GM18499 (cell line): ENCODE measurements around the gene TKT.
"Not testable (repeated sequence)": the region's sequence is repeated elsewhere in the genome, so short reads cannot be mapped to it uniquely, and the experiment has no call there.

Source experiments
- ATAC-seq: cut with Tn5 transposase; IDR thresholded peaks from one replicate; pipeline ENCODE4 v1.9.1; 2021; ENCODE audit warnings: moderate number of reproducible peaks; ENCODE audit not compliant: insufficient read depth, unreplicated experiment

TKT gene

GRCh38 chr3:53255775-53256703, at the start of gene TKT:
Gene TKT (minus strand): TSS chr3:53256022. CDS start chr3:53255942, 80 bp downstream.
- no peak for ATAC-seq

GRCh38 chr3:53303957-53304356, 48.1 kb upstream of the TKT start:
- no peak for ATAC-seq

- ATAC-seq: no peak
Observed at GRCh38 chr3:53303549-53303948, 47.7 kb upstream of the TKT start.

GRCh38 chr3:53300826-53301225, 45.0 kb upstream of the TKT start:
- ATAC-seq: no peak

- ATAC-seq: not testable (repeated sequence)
Observed at GRCh38 chr3:53299611-53300023, 43.8 kb upstream of the TKT start.

GRCh38 chr3:53295410-53295809, 39.6 kb upstream of the TKT start:
- ATAC-seq: no peak

- no peak for ATAC-seq
Observed at GRCh38 chr3:53293867-53294266, 38.0 kb upstream of the TKT start.

- ATAC-seq: no peak
Observed at GRCh38 chr3:53288214-53288613, 32.4 kb upstream of the TKT start.

GRCh38 chr3:53287131-53287629, 31.4 kb upstream of the TKT start:
- ATAC-seq: no peak

- no peak for ATAC-seq
Observed at GRCh38 chr3:53286727-53287126, 30.9 kb upstream of the TKT start.

GRCh38 chr3:53282581-53282980, 26.8 kb upstream of the TKT start:
- ATAC-seq: no peak

GRCh38 chr3:53278667-53279066, 22.8 kb upstream of the TKT start:
- no peak for ATAC-seq

- no peak for ATAC-seq
Observed at GRCh38 chr3:53274938-53275605, 19.2 kb upstream of the TKT start.

- no peak for ATAC-seq
Observed at GRCh38 chr3:53273146-53273670, 17.4 kb upstream of the TKT start.

GRCh38 chr3:53269888-53270880, 14.4 kb upstream of the TKT start:
- ATAC-seq: no peak

- ATAC-seq: not testable (repeated sequence)
Observed at GRCh38 chr3:53269193-53269592, 13.4 kb upstream of the TKT start.

GRCh38 chr3:53267766-53268165, 11.9 kb upstream of the TKT start:
- no peak for ATAC-seq

GRCh38 chr3:53264718-53265117, 8.9 kb upstream of the TKT start:
- no peak for ATAC-seq

GRCh38 chr3:53263907-53264306, 8.1 kb upstream of the TKT start:
- no peak for ATAC-seq

- ATAC-seq: no peak
Observed at GRCh38 chr3:53261712-53262111, 5.9 kb upstream of the TKT start.
